A549 (cell line): Measurements from ENCODE around the gene EXOSC6.

Source experiments
- ATOH8 ChIP-seq: fragments of 250-450 bp; sonication (Bioruptor Pico); IDR thresholded peaks from 2 replicates; pipeline ENCODE4 v1.5.0; 2020; ENCODE audit warnings: low read depth, mild to moderate bottlenecking, moderate library complexity
- CEBPB ChIP-seq, 2 experiments: fragments of >200 bp in 1 of 2; sonication (Bioruptor Twin) in 1 of 2; formaldehyde crosslinking in 1 of 2; IDR thresholded peaks; 2 replicates each; pipeline ENCODE4 v1.6.1; 2012 to 2016
- HMGXB4 ChIP-seq: fragments of 250-450 bp; sonication (Bioruptor Pico); IDR thresholded peaks from 2 replicates; pipeline ENCODE4 v1.5.0; 2021; ENCODE audit warnings: mild to moderate bottlenecking, moderate library complexity, borderline replicate concordance
- JUNB ChIP-seq: fragments of >200 bp; sonication (Bioruptor Twin); formaldehyde crosslinking; IDR thresholded peaks from 2 replicates; pipeline ENCODE4 v1.6.1; 2016
- NR3C1 ChIP-seq: fragments of >200 bp; sonication (Bioruptor Twin); formaldehyde crosslinking; IDR thresholded peaks from 3 replicates; pipeline ENCODE4 v1.6.1; 2017
- POLR2AphosphoS2 ChIP-seq: conservative IDR thresholded peaks from 2 replicates; pipeline ENCODE4 v1.6.1; 2012; ENCODE audit warnings: low read length, improper control_type of control experiment, inconsistent platforms
- USF2 ChIP-seq: fragments of 450-650 bp; IDR thresholded peaks from 2 replicates; pipeline ENCODE4 v1.6.1; 2014; ENCODE audit warnings: antibody characterized with exemption
- ZNF302 ChIP-seq: fragments of 250-450 bp; sonication (Bioruptor Pico); IDR thresholded peaks from 2 replicates; pipeline ENCODE4 v1.9.0; 2021; ENCODE audit warnings: inconsistent platforms, mild to moderate bottlenecking, moderate library complexity
- TF ChIP-seq, protein P1 (sequence below): fragments of >200 bp; sonication (Bioruptor Twin); formaldehyde crosslinking; IDR thresholded peaks from 3 replicates; pipeline ENCODE4 v1.5.1; 2016

DNA sequence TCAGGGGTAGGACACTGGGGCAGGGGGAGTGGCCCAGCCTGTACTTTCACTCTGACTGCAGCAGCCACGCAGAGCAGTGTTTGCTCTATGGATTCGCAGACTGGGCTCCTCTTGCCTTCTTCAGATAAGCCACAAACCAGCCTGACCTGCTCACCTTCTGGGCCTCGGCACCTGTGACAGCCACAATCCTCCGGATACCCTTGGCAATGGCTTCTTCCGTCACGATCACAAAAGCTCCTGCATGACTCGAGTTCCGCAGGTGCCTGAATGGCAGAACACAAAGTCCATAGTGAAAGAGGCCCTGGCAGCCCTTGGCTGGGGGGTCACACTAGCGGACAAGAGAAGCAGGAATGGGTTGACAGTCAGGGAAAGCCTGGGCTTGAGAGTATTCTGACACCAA lies 3.8 kb upstream of the EXOSC6 start:
- TF ChIP-seq CEBPB (IDR thresholded peaks at IDR 0.05) (no peak), JUNB (no peak), NR3C1 (no peak), USF2 (no peak), ZNF302 (CRISPR knock-in tag) (no peak), HMGXB4 (CRISPR knock-in tag) (no peak), POLR2AphosphoS2 (no peak), ATOH8 (no peak)
- TF ChIP-seq, protein P1, sequence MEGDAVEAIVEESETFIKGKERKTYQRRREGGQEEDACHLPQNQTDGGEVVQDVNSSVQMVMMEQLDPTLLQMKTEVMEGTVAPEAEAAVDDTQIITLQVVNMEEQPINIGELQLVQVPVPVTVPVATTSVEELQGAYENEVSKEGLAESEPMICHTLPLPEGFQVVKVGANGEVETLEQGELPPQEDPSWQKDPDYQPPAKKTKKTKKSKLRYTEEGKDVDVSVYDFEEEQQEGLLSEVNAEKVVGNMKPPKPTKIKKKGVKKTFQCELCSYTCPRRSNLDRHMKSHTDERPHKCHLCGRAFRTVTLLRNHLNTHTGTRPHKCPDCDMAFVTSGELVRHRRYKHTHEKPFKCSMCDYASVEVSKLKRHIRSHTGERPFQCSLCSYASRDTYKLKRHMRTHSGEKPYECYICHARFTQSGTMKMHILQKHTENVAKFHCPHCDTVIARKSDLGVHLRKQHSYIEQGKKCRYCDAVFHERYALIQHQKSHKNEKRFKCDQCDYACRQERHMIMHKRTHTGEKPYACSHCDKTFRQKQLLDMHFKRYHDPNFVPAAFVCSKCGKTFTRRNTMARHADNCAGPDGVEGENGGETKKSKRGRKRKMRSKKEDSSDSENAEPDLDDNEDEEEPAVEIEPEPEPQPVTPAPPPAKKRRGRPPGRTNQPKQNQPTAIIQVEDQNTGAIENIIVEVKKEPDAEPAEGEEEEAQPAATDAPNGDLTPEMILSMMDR: no peak
